Measurements from ENCODE around the gene KIF16B.

Gene KIF16B

GRCh38 chr20:16551607-16552006, 21.6 kb downstream of the KIF16B start:
- Histone ChIP-seq H3K4me3 (ENCODE audit: low read depth, low read length) (no peak overlapping the region), H3K27me3 (replicated peaks) (no peaks in the 10 kb centered on the region), H3K36me3 (replicated peaks) (no peaks in the 10 kb centered on the region), H3K27ac (no peak overlapping the region)
- DNase-seq: no peak
- in situ Hi-C loops (cut with HindIII; ENCODE audit: low pct_ligation_motif_present, low sequenced_read_pairs): no loop called here
- no peak for TF ChIP-seq CTCF (IDR thresholded peaks at IDR 0.05; ENCODE audit: low read depth, low read length, missing control alignments)

GRCh38 chr20:16548068-16548672, 25.1 kb downstream of the KIF16B start:
- H3K36me3 ChIP-seq (replicated peaks): no peaks in the 10 kb centered on the region
- H3K4me3 ChIP-seq (ENCODE audit: low read depth, low read length): no peak overlapping the region
- H3K27ac ChIP-seq: no peak overlapping the region
- H3K27me3 ChIP-seq (replicated peaks): no peaks in the 10 kb centered on the region
- TF ChIP-seq CTCF (IDR thresholded peaks at IDR 0.05; ENCODE audit: low read depth, low read length, missing control alignments): no peak
- DNase-seq: no peak
- in situ Hi-C loops (cut with HindIII; ENCODE audit: low pct_ligation_motif_present, low sequenced_read_pairs): no loop called here

GRCh38 chr20:16544949-16545348, 28.3 kb downstream of the KIF16B start:
- in situ Hi-C loops (cut with HindIII; ENCODE audit: low pct_ligation_motif_present, low sequenced_read_pairs): no loop called here

GRCh38 chr20:16542477-16542876, 30.8 kb downstream of the KIF16B start:
- Histone ChIP-seq H3K36me3 (replicated peaks) (no peaks in the 10 kb centered on the region), H3K27ac (no peak overlapping the region), H3K27me3 (replicated peaks) (no peaks in the 10 kb centered on the region), H3K4me3 (ENCODE audit: low read depth, low read length) (no peak overlapping the region)
- DNase-seq: no peak
- in situ Hi-C loops (cut with HindIII; ENCODE audit: low pct_ligation_motif_present, low sequenced_read_pairs): no loop called here
- no peak for TF ChIP-seq CTCF (IDR thresholded peaks at IDR 0.05; ENCODE audit: low read depth, low read length, missing control alignments)

More at GRCh38 chr20:16544949-16545348, 28.3 kb downstream of the KIF16B start:
- no peak overlapping the region for H3K4me3 ChIP-seq (ENCODE audit: low read depth, low read length)
- no peak for DNase-seq
- TF ChIP-seq CTCF (IDR thresholded peaks at IDR 0.05; ENCODE audit: low read depth, low read length, missing control alignments): no peak
- no peaks in the 10 kb centered on the region for H3K27me3 ChIP-seq (replicated peaks)
- H3K27ac ChIP-seq: no peak overlapping the region
- H3K36me3 ChIP-seq (replicated peaks): no peaks in the 10 kb centered on the region

- no peak overlapping the region for H3K4me3 ChIP-seq (ENCODE audit: low read depth, low read length)
- no peak overlapping the region for H3K27ac ChIP-seq
- no peaks in the 10 kb centered on the region for H3K36me3 ChIP-seq (replicated peaks)
- H3K27me3 ChIP-seq (replicated peaks): no peaks in the 10 kb centered on the region
- TF ChIP-seq CTCF (IDR thresholded peaks at IDR 0.05; ENCODE audit: low read depth, low read length, missing control alignments): no peak
- in situ Hi-C loops (cut with HindIII; ENCODE audit: low pct_ligation_motif_present, low sequenced_read_pairs): no loop called here
- no peak for DNase-seq
Measured at GRCh38 chr20:16541878-16542277, 31.4 kb downstream of the KIF16B start.

GRCh38 chr20:16541226-16541625, 32.0 kb downstream of the KIF16B start:
- no peak for DNase-seq
- TF ChIP-seq CTCF (IDR thresholded peaks at IDR 0.05; ENCODE audit: low read depth, low read length, missing control alignments): no peak
- Histone ChIP-seq H3K27ac (no peak overlapping the region), H3K4me3 (ENCODE audit: low read depth, low read length) (no peak overlapping the region), H3K27me3 (replicated peaks) (no peaks in the 10 kb centered on the region), H3K36me3 (replicated peaks) (no peaks in the 10 kb centered on the region)
- in situ Hi-C loops (cut with HindIII; ENCODE audit: low pct_ligation_motif_present, low sequenced_read_pairs): no loop called here
